ENCODE results near the gene STIM1.

The STIM1 gene

DNA sequence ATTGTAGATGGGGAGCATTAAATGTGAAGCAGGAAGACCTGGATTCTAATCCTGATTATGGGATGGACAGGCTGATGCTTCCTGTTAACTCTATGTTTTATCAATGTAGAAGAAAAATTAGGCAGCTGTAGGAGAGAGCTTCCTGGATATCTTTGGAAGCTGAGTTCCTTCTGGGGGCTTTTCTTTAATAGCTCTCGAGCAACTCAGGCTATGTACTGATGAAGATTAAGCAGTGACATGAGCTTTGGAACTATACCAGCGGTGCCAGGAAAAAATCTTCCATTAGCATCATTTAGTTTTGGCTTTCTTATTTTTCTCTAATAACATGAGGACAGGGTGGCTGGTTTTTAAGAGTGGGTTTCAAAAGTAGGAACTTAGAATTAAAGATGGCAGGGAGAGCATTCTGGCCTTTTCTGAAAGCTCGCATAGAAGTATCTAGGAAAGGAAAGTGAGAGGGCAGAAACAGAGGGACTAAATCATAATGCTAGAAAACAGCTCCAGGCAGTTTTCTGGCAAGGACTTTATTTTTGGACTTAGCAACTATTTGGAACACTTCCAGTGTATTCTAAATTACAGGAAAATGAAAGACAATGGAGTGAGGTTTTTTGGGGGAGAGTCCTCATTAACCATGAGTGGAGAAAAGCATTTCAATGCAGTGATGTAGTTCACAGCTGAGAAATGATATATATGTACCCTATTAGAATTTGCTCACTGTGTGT is 169.9 kb downstream of the STIM1 start:
- no peak for DNase-seq (ENCODE audit: low read depth)
- TF ChIP-seq, protein P1, sequence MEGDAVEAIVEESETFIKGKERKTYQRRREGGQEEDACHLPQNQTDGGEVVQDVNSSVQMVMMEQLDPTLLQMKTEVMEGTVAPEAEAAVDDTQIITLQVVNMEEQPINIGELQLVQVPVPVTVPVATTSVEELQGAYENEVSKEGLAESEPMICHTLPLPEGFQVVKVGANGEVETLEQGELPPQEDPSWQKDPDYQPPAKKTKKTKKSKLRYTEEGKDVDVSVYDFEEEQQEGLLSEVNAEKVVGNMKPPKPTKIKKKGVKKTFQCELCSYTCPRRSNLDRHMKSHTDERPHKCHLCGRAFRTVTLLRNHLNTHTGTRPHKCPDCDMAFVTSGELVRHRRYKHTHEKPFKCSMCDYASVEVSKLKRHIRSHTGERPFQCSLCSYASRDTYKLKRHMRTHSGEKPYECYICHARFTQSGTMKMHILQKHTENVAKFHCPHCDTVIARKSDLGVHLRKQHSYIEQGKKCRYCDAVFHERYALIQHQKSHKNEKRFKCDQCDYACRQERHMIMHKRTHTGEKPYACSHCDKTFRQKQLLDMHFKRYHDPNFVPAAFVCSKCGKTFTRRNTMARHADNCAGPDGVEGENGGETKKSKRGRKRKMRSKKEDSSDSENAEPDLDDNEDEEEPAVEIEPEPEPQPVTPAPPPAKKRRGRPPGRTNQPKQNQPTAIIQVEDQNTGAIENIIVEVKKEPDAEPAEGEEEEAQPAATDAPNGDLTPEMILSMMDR (IDR thresholded peaks at IDR 0.05; ENCODE audit: insufficient read depth, low read depth, low read length, missing control alignments): no peak
- H3K4me3 ChIP-seq (ENCODE audit: low read depth, low read length): no peak overlapping the region

GRCh38 chr11:4025967-4026324 is 170.5 kb downstream of the STIM1 start:
- H3K4me3 ChIP-seq (ENCODE audit: low read depth, low read length): no peak overlapping the region
- TF ChIP-seq, protein P1 (IDR thresholded peaks at IDR 0.05; ENCODE audit: insufficient read depth, low read depth, low read length, missing control alignments): no peak
- no peak for DNase-seq (ENCODE audit: low read depth)

- TF ChIP-seq, protein P1 (IDR thresholded peaks at IDR 0.05; ENCODE audit: insufficient read depth, low read depth, low read length, missing control alignments): no peak
- no peak overlapping the region for H3K4me3 ChIP-seq (ENCODE audit: low read depth, low read length)
- DNase-seq (ENCODE audit: low read depth): no peak
Observed at GRCh38 chr11:4026389-4026788, 170.9 kb downstream of the STIM1 start.

DNA sequence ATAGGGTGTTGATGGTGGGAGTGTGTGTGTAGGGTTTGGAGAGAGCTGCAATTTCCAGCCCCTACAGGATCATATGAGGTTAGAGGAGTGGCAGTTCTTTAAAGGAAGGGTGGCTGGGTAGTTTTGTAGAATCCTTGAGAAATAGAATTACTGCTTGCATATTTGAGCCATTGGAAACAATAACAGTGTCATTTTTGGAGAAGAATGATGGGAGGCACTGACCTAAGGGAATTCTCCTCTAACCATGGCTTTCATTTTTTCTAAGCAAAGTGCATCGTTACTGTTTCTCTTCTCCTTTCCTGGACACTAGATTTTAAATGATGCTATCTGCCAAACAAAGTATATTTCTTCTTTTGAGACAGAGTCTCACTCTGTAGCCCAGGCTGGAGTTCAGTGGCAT is 172.3 kb downstream of the STIM1 start:
- TF ChIP-seq, protein P1 (IDR thresholded peaks at IDR 0.05; ENCODE audit: insufficient read depth, low read depth, low read length, missing control alignments): no peak
- DNase-seq (ENCODE audit: low read depth): no peak

DNA sequence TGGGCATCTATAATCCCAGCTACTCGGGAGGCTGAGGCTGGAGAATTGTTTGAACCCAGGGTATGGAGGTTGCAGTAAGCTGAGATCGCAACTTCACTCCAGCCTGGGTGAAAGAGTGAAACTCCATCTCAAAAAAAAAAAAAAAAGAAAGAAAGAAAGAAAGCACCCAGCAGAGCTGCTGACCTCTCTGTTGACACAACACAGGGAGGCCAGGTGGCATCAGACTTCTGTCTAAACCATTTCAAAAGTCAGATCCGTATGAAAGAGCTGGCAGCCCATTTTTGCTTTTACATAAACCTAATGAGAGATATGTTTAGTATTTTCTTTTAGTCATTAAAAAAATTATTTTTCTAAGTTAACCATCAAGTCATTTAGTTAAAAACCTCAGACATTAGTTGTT is 174.7 kb downstream of the STIM1 start:
- no peak for DNase-seq (ENCODE audit: low read depth)
- TF ChIP-seq, protein P1 (IDR thresholded peaks at IDR 0.05; ENCODE audit: insufficient read depth, low read depth, low read length, missing control alignments): no peak
- H3K4me3 ChIP-seq (ENCODE audit: low read depth, low read length): no peak overlapping the region

More for the DNA sequence above, 172.3 kb downstream of the STIM1 start:
- H3K4me3 ChIP-seq (ENCODE audit: low read depth, low read length): no peak overlapping the region

- no peak for DNase-seq (ENCODE audit: low read depth)
- TF ChIP-seq, protein P1 (IDR thresholded peaks at IDR 0.05; ENCODE audit: insufficient read depth, low read depth, low read length, missing control alignments): no peak
- H3K4me3 ChIP-seq (ENCODE audit: low read depth, low read length): no peak overlapping the region
Observed at GRCh38 chr11:4032097-4032496, 176.6 kb downstream of the STIM1 start.

GRCh38 chr11:4035985-4036384 is 180.5 kb downstream of the STIM1 start:
- TF ChIP-seq, protein P1 (IDR thresholded peaks at IDR 0.05; ENCODE audit: insufficient read depth, low read depth, low read length, missing control alignments): no peak
- H3K4me3 ChIP-seq (ENCODE audit: low read depth, low read length): no peak overlapping the region
- no peak for DNase-seq (ENCODE audit: low read depth)

All from GM12865 (cell line).